Measurements from ENCODE around the gene CASZ1. TPM values are rescaled to one million over a fixed set of nuclear protein-coding genes. Genes with fewer than 3 reads are reported as not detected.

Gene CASZ1
- total RNA-seq, 4 donors from 2014 or later, result 22.1 to 47.4 (median 28.0) TPM

GRCh38 chr1:10795276-10796021 lies 997 bp downstream of the CASZ1 start:
- peaks cover 64% of the 10 kb centered on the region for H3K27me3 ChIP-seq
- H3K36me3 ChIP-seq, result no peaks in the 10 kb centered on the region
- WGBS, 2 donors (ENCODE audit: low coverage in 1 of 2), result 0% methylated on average over 4 to 5 of the region's 41 CpGs
- TF ChIP-seq POLR2A (IDR thresholded peaks at IDR 0.05) (no peak), POLR2AphosphoS5 (IDR thresholded peaks at IDR 0.05) (no peak), EP300 (IDR thresholded peaks at IDR 0.05) (no peak)
- TF ChIP-seq, protein P1, sequence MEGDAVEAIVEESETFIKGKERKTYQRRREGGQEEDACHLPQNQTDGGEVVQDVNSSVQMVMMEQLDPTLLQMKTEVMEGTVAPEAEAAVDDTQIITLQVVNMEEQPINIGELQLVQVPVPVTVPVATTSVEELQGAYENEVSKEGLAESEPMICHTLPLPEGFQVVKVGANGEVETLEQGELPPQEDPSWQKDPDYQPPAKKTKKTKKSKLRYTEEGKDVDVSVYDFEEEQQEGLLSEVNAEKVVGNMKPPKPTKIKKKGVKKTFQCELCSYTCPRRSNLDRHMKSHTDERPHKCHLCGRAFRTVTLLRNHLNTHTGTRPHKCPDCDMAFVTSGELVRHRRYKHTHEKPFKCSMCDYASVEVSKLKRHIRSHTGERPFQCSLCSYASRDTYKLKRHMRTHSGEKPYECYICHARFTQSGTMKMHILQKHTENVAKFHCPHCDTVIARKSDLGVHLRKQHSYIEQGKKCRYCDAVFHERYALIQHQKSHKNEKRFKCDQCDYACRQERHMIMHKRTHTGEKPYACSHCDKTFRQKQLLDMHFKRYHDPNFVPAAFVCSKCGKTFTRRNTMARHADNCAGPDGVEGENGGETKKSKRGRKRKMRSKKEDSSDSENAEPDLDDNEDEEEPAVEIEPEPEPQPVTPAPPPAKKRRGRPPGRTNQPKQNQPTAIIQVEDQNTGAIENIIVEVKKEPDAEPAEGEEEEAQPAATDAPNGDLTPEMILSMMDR (IDR thresholded peaks at IDR 0.05), result no peak
- peak overlapping the region in 3 of 4 donors; percentile 78 to 85 (median 81) for H3K27ac ChIP-seq
- no peak for ATAC-seq
- peaks cover 0 to 64% (median 5%) of the 10 kb centered on the region in 3 donors for H3K4me1 ChIP-seq
- peak overlapping the region; percentile 59 to 80 for H3K4me3 ChIP-seq
- no peaks in the 10 kb centered on the region for H3K9me3 ChIP-seq

- WGBS, 2 donors (ENCODE audit: low coverage in 1 of 2), result 0% methylated on average over 10 of the region's 58 CpGs; no CpG with 5 or more reads in 1 of the 2 donors
- no peaks in the 10 kb centered on the region for H3K9me3 ChIP-seq
- peaks cover 0 to 64% (median 5%) of the 10 kb centered on the region in 3 donors for H3K4me1 ChIP-seq
- TF ChIP-seq, protein P1 (IDR thresholded peaks at IDR 0.05), result no peak
- no peak for TF ChIP-seq POLR2A (IDR thresholded peaks at IDR 0.05)
- no peak for TF ChIP-seq POLR2AphosphoS5 (IDR thresholded peaks at IDR 0.05)
- TF ChIP-seq EP300 (IDR thresholded peaks at IDR 0.05), result no peak
- no peak for ATAC-seq
- peaks cover 65% of the 10 kb centered on the region for H3K27me3 ChIP-seq
- no peaks in the 10 kb centered on the region for H3K36me3 ChIP-seq
- H3K4me3 ChIP-seq, result peak overlapping the region; percentile 59 to 80
- H3K27ac ChIP-seq, result peak overlapping the region in 3 of 4 donors; percentile 78 to 85 (median 81)
Measured at GRCh38 chr1:10794724-10795275, 1.6 kb downstream of the CASZ1 start.

- peaks cover 0 to 74% (median 5%) of the 10 kb centered on the region in 3 donors for H3K4me1 ChIP-seq
Measured at GRCh38 chr1:10793129-10793651, 3.3 kb downstream of the CASZ1 start.

DNA sequence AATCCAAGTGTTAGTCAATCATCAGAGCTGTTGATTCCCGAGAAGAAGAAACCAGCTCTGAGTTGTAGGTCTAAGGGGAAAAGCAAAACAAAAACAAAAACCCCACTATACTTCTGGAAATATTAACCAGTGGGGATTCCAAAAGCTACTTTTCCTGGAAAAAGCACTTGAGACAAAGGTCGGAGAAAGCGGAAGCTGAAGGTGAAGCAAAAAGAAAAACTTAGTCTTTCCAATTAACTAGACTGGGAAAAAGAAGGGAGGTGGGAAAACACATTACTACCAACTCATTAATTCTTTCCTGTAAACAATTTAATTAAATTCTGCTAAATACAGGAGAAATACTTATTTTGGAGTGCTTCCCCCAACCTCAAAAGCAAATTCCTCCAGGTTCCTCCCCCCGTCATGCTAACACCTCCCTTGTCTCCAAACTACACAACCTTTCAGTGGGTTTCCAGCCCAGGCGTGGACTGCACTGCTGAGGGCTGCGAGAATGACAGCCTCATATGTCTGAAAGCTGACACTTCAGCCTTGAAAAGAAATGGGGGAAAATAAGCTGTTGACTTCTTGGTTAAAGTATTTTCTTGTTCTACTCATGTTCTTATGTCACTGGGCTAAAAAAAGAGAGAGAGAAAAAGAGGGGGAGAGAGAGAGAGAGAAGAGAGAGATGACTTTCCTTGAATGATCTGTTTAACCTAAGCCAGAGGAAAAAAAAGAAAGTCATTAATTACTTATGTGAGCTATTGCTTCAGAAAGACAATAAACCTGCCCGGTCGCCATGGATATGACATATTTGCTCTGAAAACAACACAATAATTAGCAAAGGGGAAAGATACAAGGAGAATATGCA lies 5.1 kb downstream of the CASZ1 start:
- H3K9me3 ChIP-seq, result no peaks in the 10 kb centered on the region
- H3K4me1 ChIP-seq, result peaks cover 0 to 65% (median 5%) of the 10 kb centered on the region in 3 donors
- no peaks in the 10 kb centered on the region for H3K36me3 ChIP-seq
- WGBS, 2 donors (ENCODE audit: low coverage in 1 of 2), result 30 to 39% methylated on average over 7 to 8 of the region's 8 CpGs
- peak overlapping the region in 2 of 4 donors; percentile 38 to 48 for H3K27ac ChIP-seq
- no peak overlapping the region for H3K4me3 ChIP-seq
- ATAC-seq, result no peak
- peaks cover 75% of the 10 kb centered on the region for H3K27me3 ChIP-seq
- no peak for TF ChIP-seq EP300 (IDR thresholded peaks at IDR 0.05)
- TF ChIP-seq, protein P1 (IDR thresholded peaks at IDR 0.05), result no peak
- no peak for TF ChIP-seq POLR2AphosphoS5 (IDR thresholded peaks at IDR 0.05)
- no peak for TF ChIP-seq POLR2A (IDR thresholded peaks at IDR 0.05)

More at GRCh38 chr1:10793129-10793651, 3.3 kb downstream of the CASZ1 start:
- H3K9me3 ChIP-seq, result no peaks in the 10 kb centered on the region
- peak overlapping the region in 2 of 4 donors; percentile 81 to 85 for H3K27ac ChIP-seq
- TF ChIP-seq POLR2A (IDR thresholded peaks at IDR 0.05) (no peak), EP300 (IDR thresholded peaks at IDR 0.05) (no peak), POLR2AphosphoS5 (IDR thresholded peaks at IDR 0.05) (no peak)
- TF ChIP-seq, protein P1 (IDR thresholded peaks at IDR 0.05), result no peak
- H3K27me3 ChIP-seq, result peaks cover 68% of the 10 kb centered on the region
- no peak for ATAC-seq
- WGBS, 2 donors (ENCODE audit: low coverage in 1 of 2), result 0 to 2% methylated on average over 9 of the region's 9 CpGs
- H3K4me3 ChIP-seq, result peak overlapping the region; percentile 59 to 80
- H3K36me3 ChIP-seq, result no peaks in the 10 kb centered on the region
